ENCODE results near the gene LYAR. TPM values are rescaled to one million over a fixed set of nuclear protein-coding genes. Genes with fewer than 3 reads are reported as not detected.

The LYAR gene
- total RNA-seq, 2 experiments from 2014 or later: 69.4 to 78.4 TPM

DNA sequence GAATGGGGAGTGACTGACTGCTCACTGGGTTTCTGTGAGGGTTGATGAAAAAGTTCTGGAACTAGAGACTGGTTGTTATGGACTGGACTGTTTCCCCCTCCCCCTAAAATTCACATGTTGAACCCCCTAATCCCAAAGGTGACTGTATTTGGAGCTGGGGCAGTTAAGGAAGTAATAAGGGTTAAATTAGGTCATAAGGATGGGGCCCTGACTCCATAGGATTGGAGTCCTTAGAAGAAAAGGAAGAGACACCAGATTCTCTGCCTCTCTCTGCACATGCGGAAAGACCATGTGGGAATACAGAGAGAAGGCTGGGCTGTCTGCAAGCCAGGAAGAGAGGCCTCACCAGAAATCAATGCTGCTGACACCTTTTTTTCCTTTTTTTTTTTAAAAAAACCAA lies 38.3 kb upstream of the LYAR start:
- Mint-ChIP-seq H3K36me3 (ENCODE audit: low read depth) (peaks cover 1% of the 10 kb centered on the region), H3K4me3 (no peak overlapping the region), H3K9me3 (no peaks in the 10 kb centered on the region), H3K27ac (no peak overlapping the region), H3K4me1 (ENCODE audit: low read depth) (no peaks in the 10 kb centered on the region), H3K27me3 (no peaks in the 10 kb centered on the region)
- no peak for ATAC-seq
- CTCF ChIA-PET: interaction anchor here (0.9 kb wide), 1 partner anchor 76 kb away, joined by 3 read pairs; no protein-coding TSS in a partner anchor
- TF ChIP-seq, protein P1, sequence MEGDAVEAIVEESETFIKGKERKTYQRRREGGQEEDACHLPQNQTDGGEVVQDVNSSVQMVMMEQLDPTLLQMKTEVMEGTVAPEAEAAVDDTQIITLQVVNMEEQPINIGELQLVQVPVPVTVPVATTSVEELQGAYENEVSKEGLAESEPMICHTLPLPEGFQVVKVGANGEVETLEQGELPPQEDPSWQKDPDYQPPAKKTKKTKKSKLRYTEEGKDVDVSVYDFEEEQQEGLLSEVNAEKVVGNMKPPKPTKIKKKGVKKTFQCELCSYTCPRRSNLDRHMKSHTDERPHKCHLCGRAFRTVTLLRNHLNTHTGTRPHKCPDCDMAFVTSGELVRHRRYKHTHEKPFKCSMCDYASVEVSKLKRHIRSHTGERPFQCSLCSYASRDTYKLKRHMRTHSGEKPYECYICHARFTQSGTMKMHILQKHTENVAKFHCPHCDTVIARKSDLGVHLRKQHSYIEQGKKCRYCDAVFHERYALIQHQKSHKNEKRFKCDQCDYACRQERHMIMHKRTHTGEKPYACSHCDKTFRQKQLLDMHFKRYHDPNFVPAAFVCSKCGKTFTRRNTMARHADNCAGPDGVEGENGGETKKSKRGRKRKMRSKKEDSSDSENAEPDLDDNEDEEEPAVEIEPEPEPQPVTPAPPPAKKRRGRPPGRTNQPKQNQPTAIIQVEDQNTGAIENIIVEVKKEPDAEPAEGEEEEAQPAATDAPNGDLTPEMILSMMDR (IDR thresholded peaks at IDR 0.05): no peak
- intact Hi-C loops (cut with micrococcal nuclease): no loop called here
- DNase-seq: no peak
- POLR2A ChIA-PET: no interaction called here

DNA sequence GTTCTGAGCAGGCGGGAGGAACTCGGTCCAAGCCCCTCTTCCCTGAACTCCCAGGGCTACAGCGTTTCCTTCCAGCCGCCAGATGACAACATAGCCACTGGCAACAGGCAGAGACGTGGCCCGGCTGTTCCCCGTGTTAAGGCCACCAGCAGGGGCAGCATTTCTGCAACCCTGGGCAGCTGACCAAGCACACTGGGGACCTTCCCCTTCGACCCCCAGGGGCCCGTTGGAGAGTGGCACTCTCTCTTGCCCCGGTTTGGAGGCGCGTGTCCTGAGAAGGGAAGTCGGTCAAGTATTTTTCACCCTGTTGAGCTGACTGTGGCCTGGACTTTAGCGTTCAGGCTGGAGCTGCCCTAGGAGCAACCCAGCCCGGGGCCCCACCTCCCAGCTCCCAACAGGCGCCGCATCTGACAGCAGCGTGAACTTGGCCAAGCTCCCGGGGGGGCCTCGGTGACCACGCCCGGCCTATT lies 37.7 kb upstream of the LYAR start:
- DNase-seq (no peak), ATAC-seq (no peak)
- peaks cover 3% of the 10 kb centered on the region for H3K36me3 Mint-ChIP-seq (ENCODE audit: low read depth)
- POLR2A ChIA-PET: no interaction called here
- H3K27me3 Mint-ChIP-seq: no peaks in the 10 kb centered on the region
- TF ChIP-seq, protein P1 (IDR thresholded peaks at IDR 0.05): no peak
- no peaks in the 10 kb centered on the region for H3K9me3 Mint-ChIP-seq
- H3K4me3 Mint-ChIP-seq: no peak overlapping the region
- intact Hi-C loops (cut with micrococcal nuclease): no loop called here
- CTCF ChIA-PET: interaction anchor here (0.9 to 1.0 kb wide), 2 partner anchors 76 to 78 kb away, joined by 3 to 4 read pairs; no protein-coding TSS in a partner anchor
- no peak overlapping the region for H3K27ac Mint-ChIP-seq
- H3K4me1 Mint-ChIP-seq (ENCODE audit: low read depth): no peaks in the 10 kb centered on the region

DNA sequence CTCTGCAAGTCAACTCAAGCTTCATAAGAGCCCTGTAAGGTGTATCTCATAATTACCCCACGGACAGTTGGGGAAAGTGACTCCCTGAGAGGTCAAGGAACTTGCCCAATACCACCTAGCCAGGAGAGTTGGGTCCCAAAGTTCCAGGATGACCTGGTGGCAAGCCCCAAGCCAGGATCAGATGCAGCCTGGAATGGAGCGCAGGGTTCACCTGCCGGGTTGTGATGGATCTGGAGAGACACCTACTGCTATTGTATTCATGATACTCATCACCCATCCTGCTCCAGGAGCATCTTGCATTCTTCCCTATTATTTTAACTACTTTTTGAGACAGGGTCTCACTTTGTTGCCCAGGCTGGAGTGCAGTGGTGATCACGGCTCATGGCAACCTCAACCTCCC lies 36.2 kb upstream of the LYAR start:
- H3K9me3 Mint-ChIP-seq: no peaks in the 10 kb centered on the region
- ChIA-PET POLR2A (no interaction called here), CTCF (interaction anchor here (0.7 kb wide), 1 partner anchor 9 kb away, joined by 3 read pairs; no protein-coding TSS in a partner anchor)
- H3K27ac Mint-ChIP-seq: no peak overlapping the region
- no peaks in the 10 kb centered on the region for H3K27me3 Mint-ChIP-seq
- H3K4me1 Mint-ChIP-seq (ENCODE audit: low read depth): no peaks in the 10 kb centered on the region
- DNase-seq (no peak), ATAC-seq (no peak)
- no peak overlapping the region for H3K4me3 Mint-ChIP-seq
- peaks cover 12% of the 10 kb centered on the region for H3K36me3 Mint-ChIP-seq (ENCODE audit: low read depth)
- TF ChIP-seq, protein P1 (IDR thresholded peaks at IDR 0.05): no peak
- intact Hi-C loops (cut with micrococcal nuclease): no loop called here

DNA sequence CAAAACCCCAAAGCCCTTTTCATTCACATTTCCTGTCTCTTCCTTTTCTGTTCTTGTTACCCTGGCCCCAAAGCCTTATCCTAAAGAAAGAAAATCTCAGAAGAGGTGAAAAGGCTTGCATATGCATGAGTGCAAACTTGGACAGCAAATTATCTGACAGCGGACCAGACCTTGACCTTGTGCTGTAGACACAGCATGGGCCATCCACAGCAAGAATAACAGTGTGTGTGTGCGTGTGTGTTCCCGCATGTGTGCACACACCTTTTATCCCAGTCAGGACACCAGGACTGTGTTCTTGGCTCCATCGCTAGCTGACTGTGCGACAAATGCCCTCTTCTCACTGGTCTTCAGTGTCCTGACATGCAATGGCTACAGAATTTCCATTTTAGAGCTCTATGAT lies 35.4 kb upstream of the LYAR start:
- intact Hi-C loops (cut with micrococcal nuclease): no loop called here
- ChIA-PET POLR2A (no interaction called here), CTCF (no interaction called here)
- TF ChIP-seq, protein P1 (IDR thresholded peaks at IDR 0.05): no peak
- Mint-ChIP-seq H3K4me1 (ENCODE audit: low read depth) (no peaks in the 10 kb centered on the region), H3K27ac (no peak overlapping the region), H3K4me3 (no peak overlapping the region), H3K27me3 (no peaks in the 10 kb centered on the region), H3K9me3 (no peaks in the 10 kb centered on the region), H3K36me3 (ENCODE audit: low read depth) (peaks cover 16% of the 10 kb centered on the region)
- no peak for ATAC-seq
- no peak for DNase-seq

DNA sequence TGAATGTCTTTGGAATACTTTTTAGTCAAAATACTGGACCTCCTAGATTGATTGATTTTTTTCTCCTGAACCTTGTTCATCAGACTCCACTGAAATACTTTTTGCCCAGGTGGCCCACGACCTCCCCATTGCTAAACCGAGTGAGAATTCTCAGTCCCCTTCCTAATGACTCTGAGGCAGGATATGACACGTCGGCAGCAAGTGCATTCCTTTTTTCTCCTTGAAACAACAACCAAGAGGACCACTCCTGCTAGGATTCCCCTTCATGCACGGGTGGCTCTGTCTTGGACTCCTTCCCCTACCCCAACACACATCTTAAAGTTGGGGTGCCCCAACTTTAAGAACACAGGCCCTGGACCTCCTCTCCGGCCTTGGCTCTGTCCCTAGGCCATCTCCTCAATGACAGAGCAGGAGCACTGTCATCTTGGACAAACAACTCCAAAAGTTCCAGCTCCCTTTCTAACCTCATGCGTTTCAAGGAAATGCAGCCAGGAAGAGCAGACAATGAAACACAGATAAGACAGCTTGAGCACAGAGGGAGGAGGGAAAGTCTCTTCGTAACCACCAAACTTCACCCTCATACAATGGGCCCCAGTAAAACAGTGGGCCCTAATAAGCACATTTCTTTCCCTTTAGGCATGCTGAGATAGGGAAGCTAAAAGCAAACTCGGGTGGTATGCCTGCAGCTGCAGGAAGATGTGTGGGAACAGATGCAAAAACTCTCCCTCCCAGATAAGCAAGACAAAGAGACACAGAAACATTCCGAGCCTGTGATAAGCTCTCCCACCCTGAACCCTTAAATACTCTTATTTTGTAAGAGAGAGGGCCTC lies 34.0 kb upstream of the LYAR start:
- H3K9me3 Mint-ChIP-seq: no peaks in the 10 kb centered on the region
- H3K4me3 Mint-ChIP-seq: no peak overlapping the region
- H3K36me3 Mint-ChIP-seq (ENCODE audit: low read depth): peaks cover 16% of the 10 kb centered on the region
- TF ChIP-seq, protein P1 (IDR thresholded peaks at IDR 0.05): no peak
- no peaks in the 10 kb centered on the region for H3K27me3 Mint-ChIP-seq
- POLR2A ChIA-PET: interaction anchor here (0.5 kb wide), 1 partner anchor 1644 kb away, joined by 3 read pairs; no protein-coding TSS in a partner anchor
- intact Hi-C loops (cut with micrococcal nuclease): no loop called here
- H3K4me1 Mint-ChIP-seq (ENCODE audit: low read depth): no peaks in the 10 kb centered on the region
- H3K27ac Mint-ChIP-seq: no peak overlapping the region
- DNase-seq (no peak), ATAC-seq (no peak)
- CTCF ChIA-PET: interaction anchor here (1.0 kb wide), 1 partner anchor 141 kb away, joined by 3 read pairs; no protein-coding TSS in a partner anchor

Data from activated CD8-positive, alpha-beta T cell treated with anti-CD3 and anti-CD28 coated beads for 36 hours (primary cell).